HG03378 (cell line): ENCODE results near the gene CXCR2.

Experiments
- ATAC-seq: cut with Tn5 transposase; IDR thresholded peaks from one replicate; pipeline ENCODE4 v1.9.1; 2021; ENCODE audit warnings: mild to moderate bottlenecking, moderate library complexity; ENCODE audit not compliant: unreplicated experiment

The CXCR2 gene

GRCh38 chr2:218180467-218181114 lies 54.8 kb downstream of the CXCR2 start:
- ATAC-seq: no peak

- ATAC-seq: no peak
These were observed 58.5 kb downstream of the CXCR2 start for GRCh38 chr2:218184331-218184730.

GRCh38 chr2:218186355-218186766 lies 60.5 kb downstream of the CXCR2 start:
- ATAC-seq: no peak
